ENCODE data around the gene CBX3. TPM values are rescaled to one million over a fixed set of nuclear protein-coding genes. Genes with fewer than 3 reads are reported as not detected.
"Not testable (repeated sequence)": the region's sequence is repeated elsewhere in the genome, so short reads cannot be mapped to it uniquely, and the experiment has no call there.

The CBX3 gene
- total RNA-seq, 2 donors from 2014 or later: 102 to 135 TPM

DNA sequence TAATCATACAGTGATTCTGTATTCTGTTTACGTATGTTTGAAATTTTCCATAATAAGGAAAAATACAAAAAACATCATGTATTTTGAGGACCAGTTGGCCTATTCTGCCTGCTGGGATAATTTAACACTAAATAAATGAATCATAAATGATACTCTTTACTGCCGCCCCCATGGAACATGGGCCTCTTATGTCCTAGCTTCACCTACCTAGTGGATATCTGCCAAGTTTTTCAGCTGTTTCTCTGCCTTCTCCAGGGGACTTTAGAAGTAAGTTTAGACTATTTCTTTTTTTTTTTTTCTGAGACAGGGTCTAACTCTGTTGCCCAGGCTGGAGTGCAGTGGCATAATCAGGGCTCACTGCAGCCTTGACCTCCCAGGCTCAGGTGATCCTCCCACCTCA, 39.1 kb upstream of the CBX3 start:
- Histone ChIP-seq H3K36me3 (no peaks in the 10 kb centered on the region), H3K27ac (no peak overlapping the region), H3K27me3 (no peaks in the 10 kb centered on the region), H3K4me1 (peaks cover 4% of the 10 kb centered on the region), H3K4me3 (no peak overlapping the region), H3K9ac (ENCODE audit: low read depth in 2 of 2, low read length in 2 of 2) (no peak overlapping the region), H3K9me3 (no peaks in the 10 kb centered on the region)
- DNase-seq: no peak
- TF ChIP-seq, protein P1, sequence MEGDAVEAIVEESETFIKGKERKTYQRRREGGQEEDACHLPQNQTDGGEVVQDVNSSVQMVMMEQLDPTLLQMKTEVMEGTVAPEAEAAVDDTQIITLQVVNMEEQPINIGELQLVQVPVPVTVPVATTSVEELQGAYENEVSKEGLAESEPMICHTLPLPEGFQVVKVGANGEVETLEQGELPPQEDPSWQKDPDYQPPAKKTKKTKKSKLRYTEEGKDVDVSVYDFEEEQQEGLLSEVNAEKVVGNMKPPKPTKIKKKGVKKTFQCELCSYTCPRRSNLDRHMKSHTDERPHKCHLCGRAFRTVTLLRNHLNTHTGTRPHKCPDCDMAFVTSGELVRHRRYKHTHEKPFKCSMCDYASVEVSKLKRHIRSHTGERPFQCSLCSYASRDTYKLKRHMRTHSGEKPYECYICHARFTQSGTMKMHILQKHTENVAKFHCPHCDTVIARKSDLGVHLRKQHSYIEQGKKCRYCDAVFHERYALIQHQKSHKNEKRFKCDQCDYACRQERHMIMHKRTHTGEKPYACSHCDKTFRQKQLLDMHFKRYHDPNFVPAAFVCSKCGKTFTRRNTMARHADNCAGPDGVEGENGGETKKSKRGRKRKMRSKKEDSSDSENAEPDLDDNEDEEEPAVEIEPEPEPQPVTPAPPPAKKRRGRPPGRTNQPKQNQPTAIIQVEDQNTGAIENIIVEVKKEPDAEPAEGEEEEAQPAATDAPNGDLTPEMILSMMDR (IDR thresholded peaks at IDR 0.05): no peak
- intact Hi-C loops (cut with DNase I): no loop called here

DNA sequence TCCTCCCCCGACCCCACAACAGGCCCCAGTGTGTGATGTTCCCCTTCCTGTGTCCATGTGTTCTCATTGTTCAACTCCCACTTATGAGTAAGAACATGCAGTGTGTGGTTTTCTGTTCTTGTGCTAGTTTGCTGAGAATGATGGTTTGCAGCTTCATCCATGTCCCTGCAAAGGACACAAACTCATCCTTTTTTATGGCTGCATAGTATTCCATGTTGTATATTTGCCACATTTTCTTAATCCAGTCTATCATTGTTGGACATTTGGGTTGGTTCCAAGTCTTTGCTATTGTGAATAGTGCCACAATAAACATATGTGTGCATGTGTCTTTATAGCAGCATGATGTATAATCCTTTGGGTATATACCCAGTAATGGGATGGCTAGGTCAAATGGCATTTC, 37.7 kb upstream of the CBX3 start:
- H3K9ac ChIP-seq (ENCODE audit: low read depth in 2 of 2, low read length in 2 of 2); H3K4me3 ChIP-seq; DNase-seq; H3K27ac ChIP-seq; H3K4me1 ChIP-seq; H3K36me3 ChIP-seq; intact Hi-C loops (cut with DNase I); H3K27me3 ChIP-seq; H3K9me3 ChIP-seq: not testable (repeated sequence)

DNA sequence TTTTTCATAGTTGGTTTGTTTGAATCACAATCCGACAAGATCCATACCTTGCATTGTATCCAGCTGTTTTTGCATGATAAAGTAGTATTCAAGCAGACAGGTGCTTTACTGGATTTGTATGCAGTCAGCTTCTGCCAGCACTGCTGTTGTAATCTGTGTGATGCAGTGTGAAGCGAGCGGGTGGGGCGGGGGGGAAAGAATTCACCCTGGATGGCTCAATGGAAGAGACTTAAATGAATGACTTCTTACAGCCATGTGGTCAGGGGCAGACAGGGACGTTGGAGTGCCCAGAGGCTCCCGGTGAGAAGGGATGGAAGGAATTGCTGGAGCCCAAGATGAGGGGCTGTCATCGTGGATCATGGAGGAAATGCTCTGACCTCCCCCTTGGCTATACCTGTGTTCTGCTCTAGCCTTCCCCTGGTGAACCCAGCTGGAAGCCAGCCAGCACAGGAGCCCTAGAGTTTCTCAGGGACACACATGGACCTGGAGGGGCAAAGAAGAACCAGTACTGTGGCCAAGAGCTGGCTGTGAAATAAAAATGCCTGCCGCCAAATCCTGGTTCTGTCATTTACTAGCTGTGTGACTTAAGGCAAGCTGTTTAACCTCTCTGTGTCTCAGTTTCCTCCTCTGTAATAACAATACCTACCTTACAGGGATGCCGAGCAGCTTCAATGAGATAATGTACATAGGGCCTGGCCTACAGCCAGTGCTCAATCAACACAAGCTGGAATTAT, 35.4 kb upstream of the CBX3 start:
- Histone ChIP-seq H3K4me1 (peaks cover 7% of the 10 kb centered on the region), H3K36me3 (no peaks in the 10 kb centered on the region), H3K9me3 (no peaks in the 10 kb centered on the region), H3K27me3 (no peaks in the 10 kb centered on the region), H3K9ac (ENCODE audit: low read depth in 2 of 2, low read length in 2 of 2) (no peak overlapping the region), H3K4me3 (no peak overlapping the region), H3K27ac (no peak overlapping the region)
- TF ChIP-seq, protein P1 (IDR thresholded peaks at IDR 0.05): no peak
- intact Hi-C loops (cut with DNase I): no loop called here
- no peak for DNase-seq

DNA sequence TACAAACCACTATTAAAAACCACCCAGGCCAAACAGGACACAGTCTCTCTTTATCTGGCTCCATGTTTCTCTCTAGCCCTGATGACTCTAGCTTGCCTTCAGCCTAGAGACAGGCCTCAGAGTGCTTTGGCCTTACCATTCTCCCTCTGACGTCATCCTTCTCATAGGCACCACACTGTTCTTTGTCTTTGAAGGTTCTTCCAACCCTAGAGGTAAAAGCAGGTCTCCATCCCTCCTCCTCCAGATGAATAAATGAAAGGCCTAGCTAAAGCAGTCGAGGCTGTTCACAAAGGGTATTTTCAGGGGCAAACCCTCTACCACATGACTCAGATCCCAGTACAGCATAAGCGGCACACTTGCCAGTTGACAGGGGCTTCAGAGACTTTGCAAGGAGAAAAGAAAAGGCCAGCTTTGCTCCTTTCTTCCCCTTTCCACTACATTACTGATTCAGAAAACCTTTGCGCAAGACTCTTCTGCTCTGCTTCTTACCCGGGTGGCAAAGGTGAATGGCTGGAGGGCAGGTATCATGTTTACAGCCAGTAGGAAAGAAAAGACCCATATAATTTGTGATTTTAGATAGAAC, 34.8 kb upstream of the CBX3 start:
- Histone ChIP-seq H3K27ac (no peak overlapping the region), H3K9me3 (no peaks in the 10 kb centered on the region), H3K27me3 (no peaks in the 10 kb centered on the region), H3K36me3 (no peaks in the 10 kb centered on the region), H3K4me3 (no peak overlapping the region), H3K9ac (ENCODE audit: low read depth in 2 of 2, low read length in 2 of 2) (no peak overlapping the region), H3K4me1 (peaks cover 7% of the 10 kb centered on the region)
- TF ChIP-seq, protein P1 (IDR thresholded peaks at IDR 0.05): no peak
- no peak for DNase-seq
- intact Hi-C loops (cut with DNase I): no loop called here

DNA sequence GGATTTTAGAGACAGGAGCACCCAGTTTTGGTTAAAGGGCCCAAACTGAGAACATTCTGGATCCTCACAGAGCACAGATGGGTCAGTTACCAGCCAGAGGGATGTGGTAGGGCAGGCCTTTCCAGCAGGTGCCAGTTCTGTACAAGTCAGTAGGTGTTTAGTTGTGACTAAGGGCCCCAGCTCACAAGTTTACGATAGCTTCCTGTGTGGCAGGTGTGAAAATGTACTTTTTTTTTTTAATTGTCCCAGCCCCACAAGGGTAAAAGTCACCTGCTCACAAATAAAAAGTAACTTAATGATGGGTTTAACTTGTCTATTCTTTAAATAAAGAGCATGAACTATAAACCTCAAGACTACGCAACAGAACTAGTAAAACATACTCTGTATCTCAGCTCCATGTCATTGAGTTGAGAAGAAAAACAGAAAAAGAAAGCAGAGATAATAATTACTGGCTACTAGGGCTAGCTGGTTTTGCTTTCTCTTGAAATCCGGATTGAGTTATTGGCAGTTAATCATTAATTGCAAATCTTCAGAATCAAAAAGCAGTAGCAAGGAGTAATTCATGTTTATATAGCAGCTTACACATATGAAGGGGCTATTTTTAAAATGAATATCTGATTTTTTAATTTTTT, 34.1 kb upstream of the CBX3 start:
- DNase-seq: no peak
- H3K36me3 ChIP-seq: no peaks in the 10 kb centered on the region
- no peak overlapping the region for H3K4me3 ChIP-seq
- intact Hi-C loops (cut with DNase I): no loop called here
- TF ChIP-seq, protein P1 (IDR thresholded peaks at IDR 0.05): no peak
- no peak overlapping the region for H3K27ac ChIP-seq
- no peak overlapping the region for H3K9ac ChIP-seq (ENCODE audit: low read depth in 2 of 2, low read length in 2 of 2)
- peaks cover 7% of the 10 kb centered on the region for H3K4me1 ChIP-seq
- no peaks in the 10 kb centered on the region for H3K9me3 ChIP-seq
- no peaks in the 10 kb centered on the region for H3K27me3 ChIP-seq

Data from colonic mucosa (tissue), 4 donors.